ENCODE results near the gene CCDC117.
A peak's percentile ranks its signal among the peaks of the same experiment; 100 is the strongest.
"Not testable (repeated sequence)": the region's sequence is repeated elsewhere in the genome, so short reads cannot be mapped to it uniquely, and the experiment has no call there.

CCDC117 gene

DNA sequence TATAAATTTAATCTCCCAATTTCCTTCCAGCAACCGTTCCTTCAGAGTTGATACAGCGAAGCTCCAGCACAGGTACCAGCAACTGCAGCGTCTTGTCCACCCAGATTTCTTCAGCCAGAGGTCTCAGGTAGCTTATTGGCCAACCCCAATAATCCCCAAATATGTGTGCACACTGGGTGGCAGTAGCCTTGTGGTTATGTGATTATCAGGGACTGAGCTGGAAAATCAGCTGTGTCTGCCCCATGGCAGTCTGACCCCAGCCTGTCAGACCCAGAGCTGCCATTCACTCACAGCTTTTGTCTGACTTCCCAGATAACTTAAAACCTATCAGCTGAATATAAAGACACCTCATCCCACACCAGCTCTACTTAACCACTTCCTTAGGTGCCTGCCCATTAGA is 28.6 kb upstream of the CCDC117 start:
- DNase-seq, result no peak
- Mint-ChIP-seq H3K27ac (peak overlapping the region; percentile 41), H3K36me3 (ENCODE audit: low read depth) (peaks cover 39% of the 10 kb centered on the region), H3K4me1 (peaks cover 31% of the 10 kb centered on the region), H3K9me3 (no peaks in the 10 kb centered on the region), H3K27me3 (ENCODE audit: low read depth, poor library complexity) (no peaks in the 10 kb centered on the region), H3K4me3 (peak overlapping the region; percentile 94)
- TF ChIP-seq, protein P1, sequence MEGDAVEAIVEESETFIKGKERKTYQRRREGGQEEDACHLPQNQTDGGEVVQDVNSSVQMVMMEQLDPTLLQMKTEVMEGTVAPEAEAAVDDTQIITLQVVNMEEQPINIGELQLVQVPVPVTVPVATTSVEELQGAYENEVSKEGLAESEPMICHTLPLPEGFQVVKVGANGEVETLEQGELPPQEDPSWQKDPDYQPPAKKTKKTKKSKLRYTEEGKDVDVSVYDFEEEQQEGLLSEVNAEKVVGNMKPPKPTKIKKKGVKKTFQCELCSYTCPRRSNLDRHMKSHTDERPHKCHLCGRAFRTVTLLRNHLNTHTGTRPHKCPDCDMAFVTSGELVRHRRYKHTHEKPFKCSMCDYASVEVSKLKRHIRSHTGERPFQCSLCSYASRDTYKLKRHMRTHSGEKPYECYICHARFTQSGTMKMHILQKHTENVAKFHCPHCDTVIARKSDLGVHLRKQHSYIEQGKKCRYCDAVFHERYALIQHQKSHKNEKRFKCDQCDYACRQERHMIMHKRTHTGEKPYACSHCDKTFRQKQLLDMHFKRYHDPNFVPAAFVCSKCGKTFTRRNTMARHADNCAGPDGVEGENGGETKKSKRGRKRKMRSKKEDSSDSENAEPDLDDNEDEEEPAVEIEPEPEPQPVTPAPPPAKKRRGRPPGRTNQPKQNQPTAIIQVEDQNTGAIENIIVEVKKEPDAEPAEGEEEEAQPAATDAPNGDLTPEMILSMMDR (IDR thresholded peaks at IDR 0.05), result no peak

DNA sequence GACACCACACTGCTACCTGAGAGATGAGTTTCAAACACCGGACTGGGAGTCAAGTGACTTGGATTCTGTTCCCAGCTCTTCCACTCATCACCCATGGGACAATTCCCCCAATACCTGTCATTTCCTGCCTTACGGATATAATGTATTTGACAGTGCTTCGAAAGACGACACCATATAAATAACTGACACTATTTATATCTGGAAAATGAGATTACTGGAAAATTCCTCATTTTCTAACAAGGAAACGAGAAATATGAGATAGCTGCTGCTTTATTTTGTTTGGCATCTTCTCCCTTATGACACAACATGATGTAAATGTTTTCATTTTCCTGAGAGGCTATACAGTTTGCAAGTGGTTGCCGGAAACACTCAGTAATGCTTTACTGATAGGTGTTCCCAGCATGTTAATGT is 22.0 kb upstream of the CCDC117 start:
- H3K9me3 Mint-ChIP-seq, result peaks cover 3% of the 10 kb centered on the region

DNA sequence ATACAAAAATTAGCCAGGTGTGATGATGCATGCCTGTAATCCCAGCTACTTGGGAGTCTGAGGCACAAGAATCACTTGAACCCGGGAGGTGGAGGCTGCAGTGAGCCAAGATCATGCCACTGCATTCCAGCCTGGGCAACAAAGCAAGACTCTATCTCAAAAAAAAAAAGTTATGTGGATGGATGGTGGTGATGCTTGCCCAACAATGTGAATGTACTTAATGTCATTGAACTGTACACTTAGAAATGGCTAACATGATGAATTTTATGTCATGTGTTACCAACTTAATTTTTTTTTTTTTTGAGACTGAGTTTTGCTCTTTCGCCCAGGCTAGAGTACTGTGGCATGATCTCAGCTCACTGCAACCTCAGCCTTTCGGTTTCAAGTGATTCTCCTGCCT is 18.0 kb upstream of the CCDC117 start:
- not testable (repeated sequence) for H3K27me3 Mint-ChIP-seq (ENCODE audit: low read depth, poor library complexity); H3K4me1 Mint-ChIP-seq; H3K4me3 Mint-ChIP-seq; DNase-seq; H3K9me3 Mint-ChIP-seq; H3K27ac Mint-ChIP-seq
- peaks cover 70% of the 10 kb centered on the region for H3K36me3 Mint-ChIP-seq (ENCODE audit: low read depth)

More for the DNA sequence above, 22.0 kb upstream of the CCDC117 start:
- H3K27ac Mint-ChIP-seq, result no peak overlapping the region
- H3K27me3 Mint-ChIP-seq (ENCODE audit: low read depth, poor library complexity), result no peaks in the 10 kb centered on the region
- H3K36me3 Mint-ChIP-seq (ENCODE audit: low read depth), result peaks cover 81% of the 10 kb centered on the region
- no peak for DNase-seq
- no peak overlapping the region for H3K4me3 Mint-ChIP-seq
- TF ChIP-seq, protein P1 (IDR thresholded peaks at IDR 0.05), result no peak
- H3K4me1 Mint-ChIP-seq, result no peaks in the 10 kb centered on the region

DNA sequence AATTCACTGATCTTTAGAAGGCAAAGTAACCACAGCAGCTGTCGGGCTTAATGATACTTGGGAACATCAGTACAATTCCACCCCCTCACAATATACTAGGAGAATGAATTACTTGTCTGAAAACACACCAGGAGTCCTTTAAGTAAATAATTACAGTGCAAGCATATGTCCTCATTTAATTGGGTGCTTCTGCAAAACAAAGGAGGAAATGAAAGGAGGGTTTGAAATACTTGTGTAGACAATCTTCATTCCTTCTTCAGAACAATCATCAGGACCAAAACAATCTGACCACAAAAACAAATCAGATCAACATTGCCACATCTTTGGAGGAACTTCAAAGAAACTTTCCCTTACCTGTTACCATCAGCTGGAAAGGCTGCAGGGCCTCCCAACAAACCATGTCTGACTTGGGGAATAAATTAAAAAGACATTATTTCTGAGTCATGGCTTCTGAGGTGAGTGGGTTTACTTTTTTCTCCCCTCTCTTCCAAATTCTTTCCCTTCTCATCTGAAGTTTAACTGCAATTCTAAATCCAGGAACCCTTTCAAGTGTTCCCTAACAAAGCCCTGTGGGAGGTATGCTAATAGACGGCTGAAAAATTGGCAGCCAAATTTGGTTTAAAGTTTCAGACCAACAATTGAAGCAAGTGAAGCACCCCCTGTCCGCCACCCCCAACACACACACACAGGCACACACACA is 12.5 kb upstream of the CCDC117 start:
- no peak for DNase-seq
- Mint-ChIP-seq H3K36me3 (ENCODE audit: low read depth) (peaks cover 28% of the 10 kb centered on the region), H3K4me1 (peaks cover 17% of the 10 kb centered on the region), H3K4me3 (no peak overlapping the region), H3K9me3 (peaks cover 4% of the 10 kb centered on the region), H3K27me3 (ENCODE audit: low read depth, poor library complexity) (peaks cover 3% of the 10 kb centered on the region), H3K27ac (no peak overlapping the region)
- TF ChIP-seq, protein P1 (IDR thresholded peaks at IDR 0.05), result no peak

DNA sequence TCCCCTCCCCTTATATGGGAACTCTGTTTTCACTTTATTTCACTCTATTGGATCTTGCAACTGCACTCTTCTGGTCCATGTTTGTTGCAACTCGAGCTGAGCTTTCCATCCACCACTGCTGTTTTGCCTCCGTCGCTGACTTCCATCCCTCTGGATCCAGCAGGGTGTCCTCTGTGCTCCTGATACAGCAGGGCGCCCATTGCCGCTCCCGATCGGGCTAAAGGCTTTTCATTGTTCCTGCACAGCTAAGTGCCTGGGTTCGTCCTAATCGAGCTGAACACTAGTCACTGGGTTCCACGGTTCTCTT is 11.1 kb upstream of the CCDC117 start:
- H3K4me1 Mint-ChIP-seq, result peaks cover 17% of the 10 kb centered on the region
- no peak for DNase-seq
- H3K9me3 Mint-ChIP-seq, result peaks cover 4% of the 10 kb centered on the region
- H3K4me3 Mint-ChIP-seq, result no peak overlapping the region
- H3K27me3 Mint-ChIP-seq (ENCODE audit: low read depth, poor library complexity), result peaks cover 3% of the 10 kb centered on the region
- H3K36me3 Mint-ChIP-seq (ENCODE audit: low read depth), result peaks cover 16% of the 10 kb centered on the region
- no peak overlapping the region for H3K27ac Mint-ChIP-seq
- TF ChIP-seq, protein P1 (IDR thresholded peaks at IDR 0.05), result no peak

DNA sequence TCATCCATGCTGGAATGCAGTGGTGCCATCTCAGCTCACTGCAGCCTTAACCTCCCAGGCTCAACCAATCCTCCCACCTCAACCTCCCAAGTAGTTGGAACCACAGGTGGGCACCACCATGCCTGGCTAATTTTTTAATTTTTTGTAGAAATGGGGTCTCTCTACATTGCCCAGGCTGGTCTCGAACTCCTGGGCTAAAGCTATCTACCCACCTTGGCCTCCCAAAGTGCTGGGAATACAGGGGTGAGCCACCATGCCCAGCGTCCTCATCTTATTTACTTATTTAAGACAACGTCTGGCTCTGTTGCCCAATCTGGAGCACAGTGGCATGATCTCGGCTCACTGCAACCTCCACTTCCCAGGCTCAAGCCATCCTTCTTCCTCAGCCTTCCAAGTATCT is 10.5 kb upstream of the CCDC117 start:
- H3K4me1 Mint-ChIP-seq, result peaks cover 17% of the 10 kb centered on the region
- not testable (repeated sequence) for H3K27ac Mint-ChIP-seq; H3K27me3 Mint-ChIP-seq (ENCODE audit: low read depth, poor library complexity); DNase-seq; H3K4me3 Mint-ChIP-seq; H3K9me3 Mint-ChIP-seq
- H3K36me3 Mint-ChIP-seq (ENCODE audit: low read depth), result peaks cover 11% of the 10 kb centered on the region

DNA sequence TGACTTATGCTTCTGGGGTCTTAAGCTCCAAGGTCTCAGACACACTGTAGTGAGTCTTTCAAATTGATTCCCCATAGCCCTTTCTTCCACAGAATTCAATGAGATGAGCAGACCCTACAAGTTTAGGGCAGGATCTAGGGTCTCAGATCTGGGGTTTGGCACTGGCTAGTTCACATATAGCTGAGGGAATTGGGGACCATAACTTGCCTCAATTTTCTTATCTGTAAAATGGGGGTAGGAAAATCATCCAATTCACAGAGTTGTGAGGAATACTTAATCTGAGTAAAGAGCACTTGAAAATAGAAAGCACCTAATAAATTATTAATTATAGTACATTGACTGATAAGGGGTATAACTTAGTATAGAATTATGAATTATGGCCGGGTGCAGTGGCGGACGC is 5.9 kb upstream of the CCDC117 start:
- TF ChIP-seq, protein P1 (IDR thresholded peaks at IDR 0.05), result no peak
- H3K9me3 Mint-ChIP-seq, result peaks cover 10% of the 10 kb centered on the region
- no peaks in the 10 kb centered on the region for H3K27me3 Mint-ChIP-seq (ENCODE audit: low read depth, poor library complexity)
- H3K27ac Mint-ChIP-seq, result no peak overlapping the region
- H3K36me3 Mint-ChIP-seq (ENCODE audit: low read depth), result no peaks in the 10 kb centered on the region
- DNase-seq, result no peak
- H3K4me3 Mint-ChIP-seq, result no peak overlapping the region
- peaks cover under 1% of the 10 kb centered on the region for H3K4me1 Mint-ChIP-seq

All from nephron progenitor cell (in vitro differentiated cells).